HG03108 (cell line): ENCODE measurements around the gene QKI.
A peak's percentile ranks its signal among the peaks of the same experiment; 100 is the strongest.
"Not testable (repeated sequence)": the region's sequence is repeated elsewhere in the genome, so short reads cannot be mapped to it uniquely, and the experiment has no call there.

Source experiments
- ATAC-seq: cut with Tn5 transposase; IDR thresholded peaks from one replicate; pipeline ENCODE4 v1.9.1; 2021; ENCODE audit warnings: moderate library complexity; ENCODE audit not compliant: unreplicated experiment

The QKI gene

DNA sequence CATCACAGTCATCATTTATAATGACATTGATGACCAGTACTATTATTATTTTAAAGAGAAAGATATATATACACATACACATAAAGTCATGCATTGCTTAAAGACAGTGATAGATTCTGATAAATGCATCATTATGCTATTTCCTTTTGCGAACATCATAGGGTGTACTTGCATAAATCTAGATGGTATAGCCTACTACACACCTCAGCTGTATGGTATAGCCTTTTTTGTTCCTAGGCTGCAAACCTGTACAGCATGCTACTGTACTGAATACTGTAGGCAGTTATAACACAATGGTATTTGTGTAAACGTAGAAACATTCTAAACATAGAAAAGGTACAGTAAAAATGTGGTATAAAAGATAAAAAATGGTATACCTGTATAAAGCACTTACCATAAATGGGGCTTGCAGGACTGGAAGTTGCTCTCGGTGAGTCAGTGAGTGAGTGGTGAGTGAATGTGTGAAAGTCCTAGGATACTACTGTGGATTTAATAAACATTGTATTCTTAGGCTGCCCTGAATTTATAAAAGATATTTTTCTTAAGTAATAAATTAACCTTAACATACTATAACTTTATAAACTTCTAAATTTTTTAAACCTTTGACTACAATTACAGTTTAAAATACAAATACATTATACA, 23.9 kb downstream of the QKI start:
- no peak for ATAC-seq

DNA sequence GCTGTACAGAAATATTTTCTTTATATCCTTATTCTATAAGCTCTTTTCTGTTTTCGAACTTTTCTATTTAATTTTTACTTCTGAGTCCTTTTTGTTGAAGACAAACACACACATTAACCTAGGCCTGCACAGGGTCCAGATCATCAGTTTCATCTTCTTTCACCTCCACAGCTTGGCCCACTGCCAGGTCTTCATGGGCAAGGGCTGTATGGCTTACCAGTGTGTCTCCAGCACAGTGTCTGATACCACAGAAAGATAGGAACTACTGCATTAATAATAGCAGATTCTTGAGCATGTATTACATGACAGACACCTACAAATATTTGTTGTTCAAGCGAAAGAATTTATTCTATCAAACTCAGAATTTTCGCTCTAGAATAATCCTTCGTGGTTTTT, 24.4 kb downstream of the QKI start:
- peak; percentile 41 for ATAC-seq

DNA sequence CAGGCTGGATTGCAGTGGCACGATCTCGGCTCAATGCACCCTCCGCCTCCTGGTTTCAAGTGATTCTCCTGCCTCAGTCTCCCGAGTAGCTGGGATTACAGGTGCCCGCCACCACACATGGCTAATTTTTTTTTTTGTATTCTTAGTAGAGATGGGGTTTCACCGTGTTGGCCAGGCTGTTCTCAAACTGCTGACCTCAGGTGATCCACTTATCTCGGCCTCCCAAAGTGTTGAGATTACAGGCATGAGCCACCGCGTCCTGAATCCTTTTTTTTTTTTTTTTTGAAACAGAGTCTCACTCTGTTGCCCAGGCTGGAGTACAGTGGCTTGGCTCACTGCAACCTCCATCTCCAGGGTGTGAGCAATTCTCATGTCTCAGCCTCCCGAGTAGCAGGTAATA, 24.9 kb downstream of the QKI start:
- not testable (repeated sequence) for ATAC-seq

DNA sequence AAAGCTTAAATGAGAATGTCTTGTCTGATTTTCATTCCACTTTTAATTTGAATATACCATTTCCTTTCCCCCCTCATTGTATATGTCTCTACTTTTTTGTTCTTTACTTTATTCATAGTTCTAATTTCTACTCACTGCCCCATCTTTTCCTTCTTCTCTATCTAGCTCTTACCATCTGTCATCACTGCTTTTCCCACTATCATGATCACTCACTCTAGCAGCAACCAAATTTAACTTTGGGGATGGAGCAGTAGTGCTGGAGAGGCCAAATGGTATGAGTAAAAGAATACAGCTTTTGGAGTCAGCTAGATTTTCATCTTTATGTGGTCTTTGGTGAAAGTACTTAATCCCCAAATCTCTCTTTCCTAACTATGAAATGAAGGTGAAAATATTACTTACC, 25.5 kb downstream of the QKI start:
- no peak for ATAC-seq

DNA sequence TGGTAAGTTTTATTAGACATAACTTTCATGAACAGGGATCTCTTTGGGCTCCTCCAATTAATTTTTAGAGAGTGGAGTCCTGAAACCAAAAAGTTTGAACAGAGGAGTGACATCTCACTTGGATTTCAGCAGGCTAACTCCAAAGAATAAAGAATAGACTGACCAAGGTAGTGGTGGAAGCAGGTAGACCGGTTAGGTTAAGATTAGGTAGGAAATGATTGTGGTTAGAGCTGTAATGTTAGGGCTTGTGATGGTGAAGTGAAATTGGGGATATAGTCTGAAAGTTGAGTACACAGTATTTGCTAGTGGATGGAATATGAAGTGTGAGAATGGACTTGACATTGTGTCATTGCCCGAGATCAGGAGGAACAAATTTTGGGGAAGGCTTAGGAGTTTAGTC, 27.8 kb downstream of the QKI start:
- no peak for ATAC-seq

DNA sequence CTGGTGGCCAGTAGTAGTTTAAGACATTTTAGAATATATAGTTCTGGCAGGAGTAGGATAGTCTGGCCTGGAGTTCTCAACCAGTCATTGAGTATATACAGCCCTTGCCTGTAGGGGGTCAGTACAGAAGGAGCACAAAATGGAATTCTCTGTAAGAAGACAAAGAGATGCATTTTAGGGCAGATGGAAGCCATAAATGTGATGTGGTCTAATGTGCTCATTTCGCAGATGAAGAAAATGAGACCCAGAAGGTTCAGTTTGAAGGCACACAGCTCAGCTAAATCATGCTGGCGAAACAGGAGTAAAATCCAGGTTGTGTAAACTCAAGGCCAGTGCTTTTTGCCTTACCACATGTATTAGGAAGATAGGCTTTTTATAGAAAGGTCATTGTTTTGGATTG, 29.6 kb downstream of the QKI start:
- ATAC-seq = no peak

DNA sequence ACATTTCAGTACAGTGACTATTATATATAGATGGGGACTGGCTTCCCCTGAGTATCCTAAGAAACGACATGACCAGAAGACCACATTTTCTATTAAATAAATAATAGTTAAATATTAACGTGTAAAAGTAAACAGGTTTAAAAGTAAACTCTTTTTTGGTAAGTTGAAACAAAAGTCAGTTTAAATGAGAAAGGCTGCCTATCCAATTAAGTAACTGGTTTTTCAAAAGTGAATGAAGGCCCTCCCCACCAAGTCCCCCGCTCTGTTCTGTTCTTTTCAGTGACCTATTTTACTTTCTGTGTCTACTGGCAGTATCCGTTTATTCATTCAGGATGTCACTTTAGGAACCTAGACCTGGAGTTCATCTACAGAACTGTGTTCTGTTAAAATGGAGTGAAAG, 32.0 kb downstream of the QKI start:
- no peak for ATAC-seq

DNA sequence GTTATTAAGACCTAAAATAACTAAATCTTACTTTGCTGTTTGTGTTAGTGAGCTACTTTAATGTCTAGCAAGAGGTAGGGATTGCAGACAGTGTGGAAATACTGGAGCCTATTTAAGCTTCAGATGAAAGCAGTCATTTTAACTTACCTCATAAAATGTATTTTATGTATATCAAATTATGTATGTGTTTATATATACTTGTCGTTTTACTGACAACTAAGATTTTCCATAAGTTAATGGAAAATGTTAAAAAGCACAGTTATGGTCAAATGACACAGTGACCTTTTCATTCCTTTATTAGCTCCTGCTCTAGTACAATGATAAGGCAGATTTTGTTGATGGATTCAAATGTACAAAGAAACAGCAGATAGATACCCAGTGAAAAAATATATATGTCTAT, 34.6 kb downstream of the QKI start:
- ATAC-seq = no peak

DNA sequence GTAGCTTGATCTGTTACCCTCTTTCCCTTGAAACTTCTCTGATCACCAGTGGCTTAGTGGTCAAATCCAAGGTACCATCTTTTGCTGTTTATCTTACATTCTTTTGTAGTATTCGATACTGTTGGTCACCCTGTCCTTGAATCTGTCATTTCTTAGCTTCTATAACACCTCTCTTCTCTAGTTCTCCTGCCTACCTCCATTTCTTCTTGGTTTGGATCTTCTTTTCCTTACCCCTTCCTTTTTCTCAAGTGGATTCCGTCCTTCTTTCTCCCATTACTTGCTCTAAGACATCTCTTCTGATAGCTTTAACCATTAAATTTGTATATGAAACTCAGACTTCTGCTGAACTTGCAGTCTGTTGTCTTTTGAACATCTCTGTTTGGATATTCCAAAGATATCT, 39.9 kb downstream of the QKI start:
- ATAC-seq = no peak

DNA sequence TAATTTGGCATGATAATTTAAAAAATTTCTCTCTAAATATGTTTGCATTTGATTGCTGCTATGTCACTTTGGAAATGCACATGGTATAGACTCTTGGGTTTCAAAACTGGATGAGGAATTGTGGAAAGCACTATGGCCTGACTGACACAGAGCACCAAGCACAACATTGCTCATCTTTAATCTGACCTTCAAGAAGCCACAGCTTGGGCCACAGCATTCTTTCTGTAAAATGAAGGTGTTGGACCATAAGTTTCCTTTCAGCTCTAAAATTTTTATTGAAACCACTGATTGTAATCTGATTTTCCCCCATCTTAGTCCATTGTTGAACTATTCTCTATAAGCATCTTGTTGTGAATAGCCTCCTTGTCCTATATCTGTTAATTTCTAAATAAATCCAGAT, 41.0 kb downstream of the QKI start:
- ATAC-seq = no peak

DNA sequence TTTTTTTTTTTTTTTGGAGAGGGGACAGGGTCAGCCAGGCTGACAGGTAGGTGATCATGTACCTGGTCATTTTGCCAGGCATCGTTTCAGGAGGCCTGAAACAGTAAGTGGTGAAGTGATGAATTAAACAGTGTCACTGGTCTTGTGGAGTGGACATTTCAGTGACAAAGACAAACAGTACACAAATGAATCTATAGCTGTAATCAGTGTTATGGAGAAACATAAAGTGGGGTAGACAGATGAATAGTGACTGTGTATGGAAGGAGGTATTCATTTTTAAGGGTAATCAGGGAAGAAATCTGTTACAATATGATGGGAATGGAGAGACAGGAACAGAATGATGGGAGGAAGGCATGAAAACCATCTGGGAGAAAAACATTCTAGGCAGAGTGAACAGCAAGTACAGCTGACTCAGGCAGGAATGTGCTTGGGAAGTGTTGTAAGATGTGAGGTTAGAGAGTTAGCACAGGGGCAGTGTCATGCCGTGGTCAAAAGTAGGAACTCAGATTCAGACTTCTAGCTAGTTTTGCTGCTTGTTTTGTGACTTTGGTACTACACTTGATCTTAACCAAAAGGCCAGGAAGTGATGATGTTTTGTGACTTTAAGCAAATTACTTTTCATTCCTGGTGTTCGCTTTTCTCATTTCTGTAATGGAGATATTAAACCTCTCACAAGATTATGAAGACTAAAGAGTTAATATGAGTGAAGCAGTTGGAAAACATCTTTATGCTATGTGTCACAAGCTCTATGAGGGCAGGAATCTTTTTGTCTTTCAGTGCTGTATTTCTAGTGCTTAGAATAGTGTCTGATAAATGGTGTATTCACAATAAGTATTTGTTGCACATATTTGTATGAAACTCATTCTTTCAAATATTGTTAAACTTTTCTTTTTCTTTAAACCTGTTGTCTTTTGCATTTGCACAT, 43.4 kb downstream of the QKI start:
- no peak for ATAC-seq

DNA sequence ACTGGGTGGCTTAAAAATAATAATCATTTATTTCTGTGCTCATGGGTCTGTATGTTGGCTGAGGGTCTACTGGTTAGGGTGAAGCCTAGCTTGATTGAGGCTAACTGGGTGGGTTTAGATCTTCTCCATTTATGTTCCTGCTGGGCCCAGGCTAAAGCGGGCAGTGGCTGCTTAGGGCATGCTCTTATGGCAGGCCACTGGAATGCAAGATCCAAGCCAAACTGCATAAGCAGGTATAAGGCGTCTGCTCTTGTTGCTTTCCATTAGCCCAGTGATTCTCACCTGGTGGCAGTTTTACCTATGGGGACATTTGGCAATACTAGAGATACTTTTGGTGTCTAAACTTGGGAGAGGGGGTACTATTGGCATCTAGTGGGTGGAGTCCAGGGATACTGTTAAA, 44.5 kb downstream of the QKI start:
- ATAC-seq = no peak

DNA sequence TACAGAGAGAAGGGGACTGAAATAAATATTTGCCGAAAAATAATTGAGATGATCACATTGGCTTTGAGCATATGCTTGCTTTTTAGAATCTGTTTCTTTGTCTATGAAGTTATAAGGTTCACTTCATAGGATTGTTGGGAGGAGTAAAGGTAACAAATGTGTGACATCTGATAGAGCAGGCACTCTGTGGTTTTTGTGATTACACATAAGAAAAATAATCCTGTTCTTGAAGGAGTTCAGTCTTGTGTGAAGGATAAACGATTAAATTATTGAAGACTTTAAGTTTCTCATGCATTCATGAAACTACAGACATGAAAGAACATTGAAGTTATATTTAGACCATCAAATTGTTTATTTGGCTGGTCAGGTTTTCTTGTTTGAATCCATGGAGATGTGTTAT, 45.0 kb downstream of the QKI start:
- ATAC-seq = no peak

DNA sequence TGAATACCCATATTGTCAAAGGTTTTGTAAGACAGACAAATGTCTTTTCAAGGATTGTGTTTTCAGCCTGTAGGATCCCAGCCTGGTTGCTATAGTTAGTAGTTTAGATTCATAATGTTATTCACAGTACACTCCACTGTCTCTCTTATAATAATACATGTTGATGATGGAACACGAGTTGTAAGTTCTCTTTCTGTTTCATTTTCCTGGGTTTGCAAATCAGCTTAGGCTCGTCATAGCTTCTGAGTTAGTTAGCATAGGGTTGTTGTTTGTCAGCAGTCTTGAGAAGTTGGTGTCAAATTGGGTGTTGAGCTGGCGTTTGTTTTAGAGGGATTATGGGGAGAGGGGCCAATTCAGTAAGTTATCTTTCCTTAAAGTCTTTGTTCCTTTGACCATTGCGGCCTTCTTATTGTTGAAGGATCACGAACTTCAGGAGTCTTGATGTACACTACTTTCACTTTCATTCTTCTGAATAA, 45.8 kb downstream of the QKI start:
- ATAC-seq = peak; percentile 77

DNA sequence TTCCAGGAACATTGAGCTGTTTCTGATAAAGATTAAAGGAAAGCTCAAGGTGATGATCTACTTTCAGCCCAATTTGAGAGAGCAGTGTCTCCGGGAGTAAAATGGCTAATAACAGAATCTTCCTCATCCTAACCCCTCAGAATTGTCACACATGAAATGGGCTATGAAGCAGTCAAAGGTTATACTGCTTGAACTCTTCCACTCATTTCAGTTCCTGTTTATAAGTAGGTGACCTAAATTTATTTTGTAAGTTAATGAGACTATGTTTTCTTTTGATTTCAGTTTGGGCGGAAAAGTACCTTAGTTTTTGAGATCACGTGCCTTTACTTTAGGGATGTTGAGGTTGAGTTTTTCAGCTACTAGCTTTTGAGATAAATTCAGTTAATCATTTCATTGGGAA, 47.2 kb downstream of the QKI start:
- no peak for ATAC-seq

DNA sequence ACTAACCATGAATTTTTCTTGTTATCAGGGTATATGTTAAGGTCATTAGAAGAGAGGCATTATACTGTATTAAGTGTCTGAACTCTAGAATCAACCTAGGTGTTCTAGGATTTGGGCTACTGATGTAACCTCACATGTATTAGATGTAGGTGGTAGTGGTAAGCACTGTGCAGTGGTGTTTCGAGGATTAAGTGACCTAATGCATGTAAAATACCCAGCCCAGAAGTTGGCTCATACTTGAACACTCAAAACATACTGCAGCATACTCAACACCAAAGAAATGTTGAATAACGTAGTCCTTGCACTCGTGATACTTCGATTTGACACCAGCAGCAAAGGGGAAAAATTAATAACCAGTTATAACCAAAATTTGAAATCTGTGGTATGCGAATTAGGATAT, 48.7 kb downstream of the QKI start:
- no peak for ATAC-seq

DNA sequence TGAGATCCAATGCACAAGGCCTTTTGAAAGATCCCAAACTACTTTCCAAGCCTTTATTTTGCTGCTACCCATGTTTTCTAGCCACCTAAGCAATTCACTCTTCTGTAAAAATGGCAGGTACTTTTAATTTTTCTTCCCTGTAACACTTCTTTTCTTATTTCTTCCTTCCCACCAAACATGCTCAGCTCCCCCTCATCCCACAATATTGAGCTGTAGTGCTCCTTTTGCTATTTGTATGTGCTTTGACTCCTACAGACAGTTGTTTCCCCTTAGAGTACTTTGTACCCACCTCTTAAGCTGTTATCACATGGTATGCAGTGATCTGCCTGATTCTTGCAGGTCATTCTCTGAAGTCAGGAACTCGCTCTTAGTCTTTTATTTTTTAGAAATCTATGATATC, 49.3 kb downstream of the QKI start:
- ATAC-seq = no peak

DNA sequence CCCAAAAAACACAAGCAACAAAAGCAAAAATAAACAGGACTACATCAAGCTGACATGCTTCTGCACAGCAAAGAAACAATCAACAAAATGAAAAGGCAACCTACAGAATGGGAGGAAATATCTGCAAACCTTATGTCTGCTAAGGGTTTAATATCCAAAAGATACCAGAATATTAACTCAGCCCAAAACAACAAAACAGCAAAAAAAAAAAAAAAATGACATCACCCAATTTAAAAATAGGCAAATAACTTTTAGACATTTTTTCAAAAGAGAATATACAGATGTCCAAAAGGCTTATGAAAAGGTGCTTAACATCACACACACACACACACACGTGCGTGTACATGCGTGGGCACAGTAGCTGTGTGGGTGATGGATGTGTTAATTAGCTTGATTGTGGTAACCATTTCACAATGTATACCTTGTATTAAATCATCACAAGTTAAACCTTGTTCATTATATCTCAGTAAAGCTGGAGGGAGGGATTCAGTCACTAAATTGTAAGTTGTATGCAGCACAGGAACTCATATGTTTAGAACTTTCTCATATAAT, 52.4 kb downstream of the QKI start:
- no peak for ATAC-seq

DNA sequence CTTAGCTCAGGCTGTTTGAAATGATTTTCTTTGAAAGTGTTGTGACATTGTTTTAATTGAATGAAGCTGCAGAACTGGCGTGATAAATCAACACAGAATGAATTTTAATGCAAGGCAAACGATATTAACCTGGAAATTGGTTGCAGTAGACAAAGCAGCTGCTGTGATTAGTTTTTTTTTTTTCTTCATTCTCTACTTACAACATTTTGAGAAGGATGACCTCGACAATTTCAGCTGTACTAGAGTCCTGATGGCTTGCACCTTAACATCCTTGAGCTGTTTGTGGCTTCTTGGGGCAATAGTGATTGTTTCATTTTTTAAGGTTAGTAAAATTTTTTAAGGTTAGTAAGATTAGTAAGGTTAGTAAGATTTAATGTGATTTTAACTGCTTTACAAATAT, 54.2 kb downstream of the QKI start:
- ATAC-seq = no peak

DNA sequence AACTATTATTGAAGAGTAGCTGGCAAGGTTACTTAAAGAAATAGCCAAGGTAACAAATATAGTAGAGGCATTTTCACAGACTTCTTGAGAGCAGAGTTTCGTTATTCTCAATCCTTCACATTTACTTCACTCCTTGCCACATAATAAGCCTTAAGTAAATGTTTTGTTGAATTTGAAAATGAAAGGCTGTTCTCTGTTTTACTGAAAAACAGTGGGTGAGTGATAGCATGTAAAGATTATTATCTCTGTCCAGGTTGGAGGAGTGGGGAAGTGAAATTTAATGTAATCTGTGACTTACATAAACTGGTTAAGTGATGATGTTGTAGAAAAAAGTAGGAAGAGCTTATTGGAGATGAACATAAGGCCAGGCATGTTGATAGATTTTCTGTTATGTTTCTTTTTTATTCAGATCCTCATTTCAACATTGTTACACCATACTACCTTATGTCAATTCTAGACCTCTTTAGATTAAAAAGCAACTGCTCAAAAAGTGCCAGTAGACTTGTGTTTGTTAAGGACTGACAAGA, 55.0 kb downstream of the QKI start:
- no peak for ATAC-seq

DNA sequence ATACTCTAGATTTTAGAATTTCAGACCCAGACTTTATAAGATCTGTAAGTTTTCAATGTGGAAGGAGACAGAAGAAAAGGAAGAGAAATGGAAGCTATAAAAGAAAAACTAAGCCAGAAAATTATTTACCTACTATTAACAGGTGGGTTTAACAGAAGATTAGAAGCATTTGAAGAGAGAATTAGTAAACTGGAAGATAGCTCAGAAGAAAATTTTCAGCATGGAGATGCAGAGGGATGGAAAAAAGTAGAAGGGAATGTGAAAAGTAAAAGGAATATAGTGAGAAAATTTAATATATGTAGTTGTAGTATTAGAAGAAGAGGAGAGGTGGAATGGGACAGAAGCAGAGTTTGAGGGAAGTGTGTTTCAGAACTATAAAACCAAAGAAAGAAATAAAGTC, 56.1 kb downstream of the QKI start:
- ATAC-seq = no peak

DNA sequence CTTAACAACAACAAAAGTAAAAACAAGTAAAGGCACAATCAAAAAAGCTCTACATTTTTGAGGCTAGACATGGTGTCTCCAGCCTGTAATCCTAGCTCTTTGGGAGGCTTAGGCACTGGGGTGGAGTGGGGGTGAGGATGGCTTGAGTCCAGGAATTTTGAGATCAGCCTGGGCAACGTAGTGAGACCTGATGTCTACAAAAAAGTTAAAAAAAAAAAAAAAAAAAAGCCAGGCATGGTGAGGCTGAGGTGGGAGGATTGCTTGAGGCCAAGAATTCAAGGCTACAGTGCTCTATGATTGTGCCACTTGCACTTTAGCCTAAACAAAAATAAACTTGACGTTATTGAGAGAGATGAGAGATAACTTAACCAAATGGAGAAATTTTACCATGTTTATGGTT, 60.1 kb downstream of the QKI start:
- ATAC-seq = no peak
